ENCODE measurements around the gene DPYD.

The DPYD gene

DNA sequence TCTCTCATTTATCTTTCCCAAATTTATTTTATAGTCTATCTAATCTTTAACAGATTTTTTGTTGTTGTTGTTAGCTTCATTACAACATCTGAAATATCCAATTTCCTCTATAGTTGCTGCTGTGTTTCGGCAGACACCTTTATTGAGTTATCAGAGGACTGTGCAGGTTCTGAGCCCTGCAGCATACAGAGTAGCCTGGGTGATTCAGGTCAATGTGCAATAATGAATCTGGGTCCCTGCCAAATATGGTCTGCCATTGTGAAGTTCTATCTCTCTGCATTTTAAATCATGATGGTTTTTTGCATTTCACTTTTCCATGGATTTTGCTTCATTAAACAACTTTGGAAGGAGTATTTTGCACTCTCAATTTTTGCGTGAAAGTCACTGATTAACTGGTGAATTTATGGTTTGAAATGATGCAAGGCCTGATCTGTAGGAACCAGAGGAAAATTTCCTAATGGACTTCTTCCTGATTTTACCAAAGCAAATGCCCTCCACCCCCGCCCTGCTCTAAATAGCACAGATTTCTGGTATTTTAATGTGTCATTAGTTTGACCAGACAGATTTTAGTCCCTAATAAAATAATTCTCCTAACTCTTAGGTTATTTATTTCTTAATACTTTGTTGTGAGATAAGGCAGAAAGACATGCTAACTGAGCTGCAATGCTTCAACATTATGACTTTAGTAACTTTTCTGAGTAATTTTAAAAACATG, 797.0 kb downstream of the DPYD start:
- no peak for DNase-seq

DNA sequence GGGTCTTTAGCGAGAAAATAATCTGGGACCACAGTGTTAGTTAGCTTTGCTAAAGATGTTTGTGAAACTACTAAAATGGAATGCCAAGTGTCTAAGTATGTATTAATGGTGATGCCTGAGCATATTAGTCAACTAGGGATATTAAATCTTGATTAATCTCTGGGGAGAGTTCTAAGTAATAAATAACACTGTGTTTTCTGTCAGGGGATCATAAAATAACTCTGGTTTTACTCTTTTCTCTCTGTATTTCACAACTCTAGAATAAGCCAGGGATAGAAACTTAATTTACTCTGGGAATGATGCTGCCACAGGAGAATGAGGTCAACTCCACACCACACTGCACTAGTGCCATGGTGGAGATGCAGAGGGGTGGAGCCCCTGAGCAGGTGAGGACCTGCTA, 800.0 kb downstream of the DPYD start:
- DNase-seq = no peak

DNA sequence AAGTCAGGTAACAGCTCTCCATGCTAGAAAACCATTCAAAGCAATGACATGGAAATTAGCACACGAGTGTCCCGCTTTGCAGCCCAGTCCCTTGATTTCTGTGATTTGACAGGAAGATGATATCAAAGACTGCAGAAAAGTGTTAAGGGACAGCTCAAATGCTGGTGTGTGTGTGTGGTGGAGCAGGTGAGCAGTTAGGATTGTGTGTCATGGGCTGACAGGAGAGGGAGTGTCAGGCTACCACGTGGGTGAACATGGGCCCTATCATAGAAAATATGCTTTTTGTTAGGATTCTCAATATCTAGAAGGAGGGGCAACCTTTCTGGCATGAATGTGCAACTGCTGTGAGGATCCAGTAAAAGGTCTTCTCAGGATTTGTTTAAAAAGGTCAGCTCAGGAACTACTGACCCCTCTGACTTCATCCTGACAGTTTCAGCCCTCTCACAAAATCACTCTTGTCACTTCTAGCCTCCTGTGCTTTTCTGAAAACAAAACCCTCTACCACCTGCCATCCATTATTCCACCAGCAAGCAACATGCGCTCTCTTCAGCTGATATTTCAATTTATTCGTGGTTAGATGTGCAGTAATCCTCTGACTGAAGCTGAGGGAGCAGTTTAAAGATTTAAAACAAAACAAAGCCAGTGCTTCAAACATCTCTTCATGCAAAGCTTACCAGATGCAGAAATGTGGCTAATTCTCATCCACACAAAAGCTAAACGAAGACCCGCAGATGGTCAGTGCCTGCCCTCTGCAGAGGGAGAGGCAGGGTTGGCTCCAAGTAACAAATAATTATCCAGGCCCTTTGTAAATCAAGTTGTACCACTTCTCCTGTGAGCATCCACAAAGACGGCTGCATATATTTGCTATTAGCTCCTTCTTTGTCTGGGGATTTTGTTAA, 801.3 kb downstream of the DPYD start:
- DNase-seq = no peak

DNA sequence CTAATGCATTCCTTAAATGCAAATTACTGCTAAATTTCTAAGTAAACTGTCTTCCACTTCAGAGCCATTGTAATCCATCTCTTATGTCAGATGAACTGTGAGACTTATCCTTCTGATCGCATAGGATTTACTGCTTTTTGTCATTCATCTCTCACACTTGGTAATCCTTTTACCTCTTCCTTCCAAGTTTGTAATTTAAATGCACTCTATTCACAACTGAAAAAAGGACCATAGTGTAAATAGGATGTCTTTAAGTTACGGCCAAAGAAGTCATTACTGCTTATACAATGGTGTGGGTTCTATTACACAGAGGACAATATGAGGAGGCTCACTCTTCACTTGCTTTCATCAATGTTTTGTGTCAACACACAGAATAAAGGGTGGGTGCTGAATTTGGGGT, 806.0 kb downstream of the DPYD start:
- DNase-seq = no peak

DNA sequence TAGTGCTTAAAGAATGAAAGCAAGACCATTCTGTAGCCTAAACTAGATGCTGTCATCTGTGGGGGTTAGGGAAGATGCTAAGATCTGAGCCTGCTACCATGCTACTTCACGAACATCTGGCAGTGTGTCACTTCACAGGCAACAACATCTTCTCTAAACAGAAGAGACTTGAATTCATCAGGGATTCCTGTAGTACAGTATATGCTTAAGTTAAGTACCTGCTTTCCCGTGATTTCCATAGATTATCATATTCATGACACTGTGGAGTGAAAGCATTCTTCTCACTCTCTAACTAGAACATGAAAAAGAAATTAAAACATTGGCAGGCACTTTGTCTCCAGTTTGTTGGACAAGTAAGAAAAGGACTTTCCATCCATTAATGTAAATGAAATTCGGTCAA, 808.4 kb downstream of the DPYD start:
- DNase-seq = no peak

DNA sequence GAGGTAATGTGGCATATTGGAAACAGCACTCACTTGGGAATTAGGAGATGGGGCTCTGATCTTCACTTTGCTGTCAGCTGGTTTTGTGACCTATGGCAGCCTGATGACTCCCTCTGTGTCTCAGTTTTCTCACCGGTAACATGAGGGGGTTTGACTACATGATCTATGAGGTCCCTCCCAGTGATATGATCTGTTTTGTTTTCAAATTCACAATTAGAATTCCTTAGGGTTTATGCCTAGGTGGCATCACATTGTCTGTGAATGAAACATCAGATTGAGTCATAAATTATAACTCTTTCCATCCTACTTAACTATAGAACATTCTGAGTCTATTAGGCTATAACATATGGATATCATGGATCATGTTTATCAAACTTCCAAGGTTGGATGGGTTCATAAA, 812.7 kb downstream of the DPYD start:
- DNase-seq = no peak

DNA sequence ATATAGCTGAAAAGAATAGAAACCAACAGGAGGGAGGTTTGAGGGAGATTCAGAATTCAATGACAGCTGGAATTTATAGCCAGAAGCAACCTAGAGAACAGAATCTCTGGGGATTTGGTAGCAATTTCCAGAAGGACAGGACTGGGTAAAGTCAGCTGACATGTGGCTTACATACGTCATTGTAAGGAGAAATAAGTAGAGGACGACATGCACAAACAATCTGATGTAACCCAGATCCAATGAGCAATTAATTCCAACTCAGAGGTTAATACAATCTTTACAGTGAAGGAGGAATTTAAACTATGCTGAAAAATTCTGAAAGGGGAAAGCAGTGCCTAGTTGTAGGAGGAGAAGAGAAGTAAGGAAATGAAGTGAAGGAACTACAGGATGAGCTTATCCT, 815.3 kb downstream of the DPYD start:
- no peak for DNase-seq

DNA sequence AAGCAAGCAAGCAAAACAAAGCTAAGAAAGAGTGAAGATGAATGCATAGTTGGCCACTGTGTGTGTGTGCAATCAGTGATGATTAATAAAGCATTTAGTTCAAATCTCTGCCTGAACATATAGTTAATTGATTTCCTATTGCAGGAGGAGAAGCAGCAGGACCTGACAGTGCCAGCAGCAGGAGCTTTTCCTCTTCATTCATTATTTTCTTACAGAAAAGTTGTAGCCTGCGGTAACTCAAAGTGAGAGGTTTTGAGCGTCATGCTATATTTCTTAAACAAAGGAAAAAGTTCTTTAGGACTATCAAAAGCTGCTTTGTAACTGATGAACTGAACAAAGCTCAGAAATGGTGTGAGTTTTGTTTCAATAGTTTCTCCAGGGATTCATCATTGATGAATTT, 819.3 kb downstream of the DPYD start:
- no peak for DNase-seq

DNA sequence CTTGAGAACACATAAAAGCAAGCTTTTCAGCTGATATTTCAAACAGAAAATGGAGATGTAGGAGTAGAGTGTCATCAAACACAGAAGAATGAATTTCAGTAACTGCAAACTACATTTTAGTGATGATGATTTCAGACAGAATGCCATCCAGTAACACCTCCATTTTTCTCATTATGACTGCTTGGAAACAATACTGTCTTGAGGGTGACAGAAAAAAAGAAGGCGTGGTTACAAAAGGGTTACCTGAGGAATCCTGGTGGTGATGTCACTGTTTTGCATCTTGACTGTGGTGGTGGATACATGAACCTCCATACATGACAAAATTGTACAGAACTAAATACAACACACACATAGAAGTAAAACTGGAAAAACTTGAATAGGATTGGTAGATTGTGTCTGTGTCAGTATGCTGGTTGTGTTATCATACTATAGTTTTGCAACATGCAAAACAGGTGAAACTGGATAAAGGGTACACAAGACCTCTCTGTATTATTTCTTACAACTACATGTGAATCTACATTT, 823.4 kb downstream of the DPYD start:
- no peak for DNase-seq

DNA sequence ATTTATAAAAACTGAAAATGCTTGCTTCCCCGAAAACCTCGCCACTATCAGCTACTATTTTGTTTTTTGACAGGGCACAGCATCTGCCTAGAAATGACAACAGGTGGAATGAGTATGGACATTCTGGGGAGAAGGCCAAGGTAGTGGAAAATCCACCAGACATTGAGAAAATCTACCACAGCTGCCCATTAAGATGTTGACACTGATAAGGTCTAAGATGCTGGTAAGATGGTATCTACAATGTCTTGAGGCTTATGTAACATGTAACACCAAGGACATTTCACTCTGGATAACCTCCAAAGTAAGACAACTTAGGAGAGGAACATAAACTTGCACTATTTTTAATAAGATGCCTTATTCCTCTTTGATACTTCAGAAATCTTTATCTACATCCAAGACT, 825.1 kb downstream of the DPYD start:
- DNase-seq = no peak

DNA sequence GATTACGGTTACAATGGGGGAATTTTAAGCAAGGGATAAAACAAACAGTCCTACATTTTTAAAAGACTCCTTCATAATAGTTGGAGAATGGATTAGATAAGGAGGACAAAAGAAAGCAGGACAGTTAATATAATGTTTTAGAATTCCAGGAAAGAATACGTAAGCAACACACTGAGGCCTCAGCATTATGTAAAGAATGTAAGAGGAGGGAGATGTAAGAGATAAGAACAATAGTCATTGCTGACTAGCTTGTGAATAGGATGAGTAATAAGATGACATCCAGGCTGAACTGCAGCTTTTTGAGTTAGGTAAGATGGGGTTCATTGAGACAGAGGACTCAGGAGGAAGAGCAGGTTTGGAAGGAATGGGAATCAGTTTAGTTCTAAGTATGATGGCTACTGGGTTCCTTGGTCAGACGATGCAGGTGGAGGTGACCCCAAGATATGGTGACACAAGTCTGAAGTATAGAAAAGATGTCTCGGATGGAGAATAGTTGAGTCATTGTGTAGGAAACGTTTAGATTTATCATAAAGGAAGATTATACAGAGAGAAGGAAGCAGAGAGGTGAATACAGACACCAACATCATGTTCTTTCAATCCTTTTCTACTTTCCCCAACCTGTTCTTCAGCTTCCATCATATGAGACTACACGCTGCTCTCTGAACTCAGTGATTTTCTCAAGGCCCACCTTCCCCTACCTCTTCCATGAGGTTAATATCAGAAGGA, 826.4 kb downstream of the DPYD start:
- no peak for DNase-seq

DNA sequence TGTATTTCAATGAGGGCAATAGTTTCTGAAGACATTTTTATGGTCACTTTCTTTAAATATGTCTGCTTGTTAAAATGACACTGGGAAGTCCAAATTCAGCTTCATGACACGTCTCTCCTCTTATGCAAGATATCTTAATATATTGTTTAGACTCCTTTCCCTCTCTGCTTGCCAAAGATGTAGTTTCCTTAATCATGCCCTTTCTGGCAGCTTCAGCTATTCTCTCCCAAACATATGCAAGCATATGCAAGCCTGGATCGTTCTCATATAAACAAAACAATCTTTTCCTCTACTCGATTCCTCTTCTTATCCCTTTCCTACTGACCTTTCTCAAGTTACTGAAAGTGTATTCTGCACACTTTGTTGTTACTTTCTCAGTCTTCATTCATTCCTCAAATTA, 827.1 kb downstream of the DPYD start:
- no peak for DNase-seq

DNA sequence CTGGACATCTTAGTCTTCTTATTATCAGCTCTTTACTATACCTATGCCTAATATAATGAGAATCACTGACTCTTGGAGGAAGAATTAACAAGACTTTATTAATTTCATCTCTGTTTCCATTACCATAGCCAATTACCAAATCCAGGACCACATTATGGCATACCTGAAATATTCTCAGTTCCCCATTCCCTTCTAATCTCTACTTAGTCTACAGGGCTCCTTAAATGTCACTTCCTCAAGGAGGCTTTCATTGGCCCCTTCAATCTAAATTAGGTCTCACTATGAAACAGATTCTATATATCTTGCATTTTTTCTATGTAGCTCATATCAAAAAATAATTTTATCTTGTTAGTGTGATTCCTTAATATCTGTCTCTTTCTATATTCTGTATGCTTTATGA, 828.0 kb downstream of the DPYD start:
- no peak for DNase-seq

DNA sequence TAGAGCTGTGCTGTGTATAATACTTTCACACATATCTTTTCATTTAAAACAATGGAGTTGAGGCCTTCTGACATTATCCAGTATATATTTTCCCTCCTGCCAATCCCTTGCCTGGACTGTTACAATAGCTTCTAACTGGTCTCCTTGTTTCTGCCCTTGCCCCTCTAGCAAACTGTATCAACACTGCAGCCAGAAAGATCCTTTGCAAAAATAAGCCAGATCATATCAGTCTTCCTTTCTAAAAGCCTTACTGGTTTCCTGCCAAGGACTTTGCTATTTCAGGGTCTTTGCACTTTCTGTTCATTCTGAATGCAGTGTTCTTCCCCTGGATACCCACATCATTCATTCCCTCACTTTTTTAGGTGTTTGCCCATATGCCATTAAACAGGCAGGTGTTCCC, 829.2 kb downstream of the DPYD start:
- no peak for DNase-seq

DNA sequence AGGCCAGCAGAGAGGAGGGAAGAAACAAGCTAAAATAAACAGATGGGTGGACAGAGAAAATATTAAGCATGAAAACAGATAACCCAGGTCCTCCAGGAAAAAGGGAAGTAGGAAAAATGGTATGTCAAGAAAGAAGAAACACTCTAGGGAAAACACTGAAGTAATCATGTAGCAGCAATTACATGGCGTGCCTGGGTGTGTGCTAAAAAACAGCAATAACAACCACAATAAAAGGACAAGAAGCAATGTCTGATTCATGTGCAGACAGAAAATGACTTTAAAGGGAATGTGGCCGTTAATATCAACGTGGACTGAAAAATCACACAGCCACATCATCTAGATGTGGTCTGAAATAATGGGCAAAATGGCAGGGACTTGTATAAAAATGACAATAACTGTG, 829.6 kb downstream of the DPYD start:
- DNase-seq = no peak

DNA sequence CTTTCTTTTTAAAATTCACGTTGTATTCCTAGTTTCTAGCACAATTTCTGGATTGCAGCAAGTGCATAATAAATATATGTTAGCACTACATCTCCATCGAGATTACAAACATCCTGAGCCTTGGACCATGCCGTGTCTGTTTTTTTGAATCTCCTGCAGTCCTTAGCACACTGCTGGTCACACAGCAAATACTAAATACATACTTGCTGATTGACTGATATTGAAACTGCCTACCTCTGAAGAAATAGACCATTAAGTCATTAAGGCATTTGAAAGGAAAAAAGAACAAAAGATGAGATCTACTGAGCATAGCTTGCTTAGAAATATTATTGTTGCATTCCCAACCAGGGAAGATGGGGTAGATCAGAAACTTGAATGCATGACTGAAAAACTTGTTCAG, 830.1 kb downstream of the DPYD start:
- DNase-seq = no peak

DNA sequence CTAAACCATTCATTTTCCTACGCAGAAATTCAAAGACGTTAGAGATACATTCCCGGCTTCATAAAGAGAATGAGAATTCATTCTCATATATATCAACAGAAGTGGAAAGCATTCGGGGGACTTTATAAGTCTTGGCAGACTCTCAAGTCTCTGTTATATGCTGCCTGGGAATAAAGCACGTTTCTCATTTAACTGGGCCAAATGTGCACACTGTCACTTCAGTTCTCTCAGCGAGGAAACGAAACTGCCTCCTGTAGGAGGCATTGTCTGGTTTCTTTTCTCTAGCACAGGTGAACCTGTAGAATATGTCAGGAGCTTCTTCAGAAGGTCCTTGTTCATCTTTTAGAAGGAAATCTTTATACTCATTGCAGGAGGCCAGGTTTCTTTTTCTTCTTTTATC, 831.7 kb downstream of the DPYD start:
- no peak for DNase-seq

DNA sequence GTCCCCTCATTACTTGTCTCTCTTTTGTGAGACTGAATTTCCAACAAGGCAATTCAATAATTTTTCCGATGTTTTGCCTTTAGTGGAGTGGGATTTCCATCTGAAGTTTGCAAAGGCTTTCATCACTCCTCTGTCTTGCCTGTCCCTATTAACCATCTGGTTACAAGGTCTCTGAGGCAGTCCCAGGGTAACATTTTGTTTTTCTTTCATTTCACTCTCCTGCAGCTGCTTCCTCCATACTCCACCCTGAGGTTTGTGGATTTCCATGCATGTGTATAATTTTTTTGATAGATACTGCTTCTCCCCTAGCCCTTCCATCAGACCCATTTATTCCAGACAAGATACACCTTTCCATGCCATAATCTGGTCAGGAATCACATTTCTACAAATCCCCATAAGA, 832.4 kb downstream of the DPYD start:
- DNase-seq = no peak

DNA sequence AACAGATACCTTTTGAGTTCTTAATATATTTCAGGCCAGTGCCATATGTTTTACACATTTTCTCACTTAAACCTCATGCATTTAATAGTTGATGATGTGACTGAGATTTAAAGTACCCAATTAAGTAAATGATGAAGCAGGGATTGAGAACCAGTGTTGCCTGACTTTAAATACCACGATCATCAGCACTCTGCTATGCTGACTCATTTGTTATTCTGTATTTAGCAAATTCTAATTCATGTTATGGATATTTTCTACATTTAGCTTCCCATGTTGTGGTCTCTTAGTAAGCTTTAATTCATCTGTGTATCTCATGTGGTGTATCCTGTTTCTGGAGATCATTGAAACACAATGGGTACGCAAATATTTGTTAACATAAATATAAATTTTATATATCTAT, 836.3 kb downstream of the DPYD start:
- DNase-seq = no peak

DNA sequence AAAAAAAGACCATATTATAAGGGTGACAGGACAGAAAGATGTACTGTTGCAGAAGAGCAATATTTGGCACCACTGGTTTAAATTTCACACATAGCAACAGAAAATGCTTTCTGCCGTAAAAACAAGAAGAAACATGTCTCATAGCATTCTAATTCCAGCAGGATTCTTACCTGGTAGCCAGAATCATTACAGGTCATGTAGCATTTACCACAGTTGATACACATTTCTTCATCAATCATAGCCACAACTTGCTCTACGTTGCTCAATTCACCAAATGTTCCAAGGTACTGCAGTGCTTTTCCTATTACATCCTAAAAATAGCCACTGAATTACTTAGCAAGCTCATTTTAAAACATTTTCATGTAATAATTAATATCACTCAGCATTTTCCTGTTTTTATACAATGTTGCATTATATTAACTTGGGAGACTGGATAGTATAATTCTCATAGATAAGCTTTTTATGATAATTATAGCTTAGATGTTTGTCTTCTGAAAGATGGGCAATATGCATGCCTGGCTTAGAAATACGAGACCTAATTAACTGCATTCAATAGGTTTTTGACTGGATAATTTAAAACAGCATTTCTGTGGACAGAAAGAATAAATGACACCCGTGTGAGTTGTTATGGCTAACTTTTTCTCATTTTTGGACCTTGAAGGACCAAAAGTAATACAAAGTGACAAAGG, 838.5 kb downstream of the DPYD start:
- no peak for DNase-seq

DNA sequence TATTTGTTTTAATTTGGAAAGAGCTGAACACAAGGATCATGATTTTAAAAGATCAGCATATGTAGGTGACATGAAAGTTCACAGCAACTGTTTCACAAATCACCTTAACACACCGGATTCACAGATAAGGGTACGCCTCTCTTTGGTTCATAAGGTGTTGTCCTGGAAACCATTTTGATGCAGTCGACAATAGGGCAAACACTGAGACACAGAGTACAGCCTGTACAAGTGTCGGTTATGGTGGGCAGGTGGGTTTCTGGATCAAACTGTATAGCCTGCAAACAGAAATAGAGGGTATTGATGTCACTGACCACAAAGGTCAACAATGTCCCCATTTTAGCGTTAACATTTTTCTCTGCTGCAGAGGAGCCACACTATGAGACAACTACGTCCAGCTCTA, 842.0 kb downstream of the DPYD start:
- DNase-seq = no peak

DNA sequence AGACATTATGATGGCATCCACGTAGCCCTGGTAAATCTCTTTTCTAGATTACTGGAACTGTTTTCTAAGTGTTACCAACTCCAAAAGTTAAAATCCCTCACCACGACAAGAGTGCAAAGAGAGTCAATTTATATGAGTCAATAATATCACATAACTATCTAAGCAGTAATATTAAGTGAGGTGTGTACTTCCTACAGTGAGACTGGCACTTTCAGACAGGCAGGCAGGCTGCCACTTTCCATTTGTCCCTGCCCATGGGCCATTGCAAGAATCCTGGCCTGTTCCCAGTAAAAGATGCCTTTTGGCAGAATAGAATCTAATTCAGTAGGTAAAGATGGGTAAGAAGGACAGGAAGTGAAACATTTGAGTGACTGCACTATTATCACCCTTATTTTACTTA, 843.6 kb downstream of the DPYD start:
- DNase-seq = no peak

DNA sequence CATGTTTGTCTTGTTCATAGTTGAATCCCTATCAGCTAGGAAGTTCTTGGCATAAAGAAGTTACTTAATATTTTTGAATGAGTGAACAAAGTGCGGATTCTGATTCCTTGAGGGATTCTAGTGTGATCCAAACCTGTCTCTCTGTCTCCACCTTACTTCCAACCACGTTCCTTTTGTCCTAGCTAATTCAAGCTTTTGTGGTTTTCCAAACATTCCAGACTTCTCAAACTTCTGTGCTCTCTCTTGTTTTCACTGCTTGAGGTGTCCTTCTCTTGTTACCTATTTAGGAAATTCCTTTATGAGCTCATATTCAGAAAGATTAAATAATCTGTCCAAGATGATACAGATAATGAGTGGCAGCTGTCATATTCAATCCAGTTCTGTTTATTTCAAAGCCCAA, 846.1 kb downstream of the DPYD start:
- DNase-seq = no peak

All from CD4-positive, alpha-beta T cell treated with Interleukin-12 subunit alpha and Interleukin-12 subunit beta, for 1 hour (primary cell).